ENCODE data around the gene UBQLN4. TPM values are rescaled to one million over a fixed set of nuclear protein-coding genes. Genes with fewer than 3 reads are reported as not detected.
A peak's percentile ranks its signal among the peaks of the same experiment; 100 is the strongest.

UBQLN4 gene
- total and polyA plus RNA-seq, 9 of the 15 experiments (the other 6 are each of a cell fraction or from before 2014, with no cell fraction given) = 13.5 to 65.5 (median 37.0) TPM

- TF ChIP-seq THAP12 (CRISPR knock-in tag; IDR thresholded peaks at IDR 0.05) (peak; percentile 12; the same call in 1 of the 2 replicates), ZNF583 (CRISPR knock-in tag; IDR thresholded peaks at IDR 0.05) (no peak; the same call in 1 of the 2 replicates), PHF8 (IDR thresholded peaks at IDR 0.05; ENCODE audit: borderline replicate concordance, low read length) (peak; percentile 85), NKRF (IDR thresholded peaks at IDR 0.05; ENCODE audit: borderline replicate concordance) (peak; percentile 74), JUND (IDR thresholded peaks at IDR 0.05; ENCODE audit: borderline replicate concordance, low read depth, low read length) (peak; percentile 54), JUND (tag; IDR thresholded peaks at IDR 0.05; ENCODE audit: borderline replicate concordance, low read depth, low read length) (no peak; the same call in 2 of the 3 replicates), NR2C1 (IDR thresholded peaks at IDR 0.05) (peak; percentile 78), NR2C1 (tag; IDR thresholded peaks at IDR 0.05) (peak; percentile 90), ZNF764 (CRISPR knock-in tag; IDR thresholded peaks at IDR 0.05; ENCODE audit: low read depth) (0 out of 2 replicates have a peak, but pooled peaks have one; percentile 5), DMBX1 (CRISPR knock-in tag; IDR thresholded peaks at IDR 0.05; ENCODE audit: borderline replicate concordance) (peak; percentile 51; the same call in 1 of the 2 replicates), BCLAF1 (IDR thresholded peaks at IDR 0.05; ENCODE audit: borderline replicate concordance in 1 of 2, control insufficient read depth in 1 of 2, low read depth in 2 of 2, low read length in 1 of 2) (peak in 1 of 2 experiments; percentile 84; a peak in 1 of 4 replicates), ERF (CRISPR knock-in tag; IDR thresholded peaks at IDR 0.05) (no peak), TFAP4 (CRISPR knock-in tag; IDR thresholded peaks at IDR 0.05; ENCODE audit: borderline replicate concordance) (peak; percentile 73), MBD1 (CRISPR knock-in tag; IDR thresholded peaks at IDR 0.05) (no peak), POLR2AphosphoS2 (IDR thresholded peaks at IDR 0.05; ENCODE audit: low read length) (peak; percentile 65; the same call in 1 of the 2 replicates), MTA1 (IDR thresholded peaks at IDR 0.05; ENCODE audit: borderline replicate concordance) (no peak; the same call in 1 of the 2 replicates)
Measured at GRCh38 chr1:156054500-156055280, 1.1 kb upstream of the UBQLN4 start, which contains the start of gene LAMTOR2 (continued).
